Gastrocnemius medialis (tissue), 4 donors: ENCODE data around the gene HBM. TPM values are rescaled to one million over a fixed set of nuclear protein-coding genes. Genes with fewer than 3 reads are reported as not detected.
A peak's percentile ranks its signal among the peaks of the same experiment; 100 is the strongest.

ENCODE experiments used
- ATAC-seq, 2 donors: fragments of 150-250 bp; one replicate each; pipeline ENCODE4 v1.9.1; 2016
- DNase-seq, 2 donors: peaks; one replicate each; pipeline ENCODE4 v3.0.0-alpha.2; 2019
- H3K27ac ChIP-seq, 4 donors: fragments of 200-600 bp; sonication (generic); 1 replicate in 1 of 4; 2 replicates in 3 of 4; pipeline ENCODE4 v1.5.1; 2016 to 2018; ENCODE audit warnings: mild to moderate bottlenecking in 2 of 4, moderate library complexity in 1 of 4
- H3K27me3 ChIP-seq, 3 donors: fragments of 200-600 bp; sonication (generic) in 2 of 3; 1 replicate in 1 of 3; 2 replicates in 2 of 3; pipeline versions ENCODE4 v1.5.1 to v1.6.0; 2016 to 2019; ENCODE audit warnings: mild to moderate bottlenecking in 1 of 3, moderate library complexity in 1 of 3
- H3K36me3 ChIP-seq, 2 donors: fragments of 200-600 bp; sonication (generic) in 1 of 2; one replicate each; pipeline ENCODE4 v1.5.1; 2017 to 2018
- H3K4me1 ChIP-seq, 2 donors: fragments of 200-600 bp; sonication (generic) in 1 of 2; one replicate each; pipeline ENCODE4 v1.5.1; 2016 to 2017; ENCODE audit warnings: mild to moderate bottlenecking in 2 of 2
- H3K4me3 ChIP-seq, 4 donors: fragments of 200-600 bp; sonication (generic) in 3 of 4; 1 replicate in 1 of 4; 2 replicates in 3 of 4; pipeline ENCODE4 v1.5.1; 2016 to 2019; ENCODE audit warnings: mild to moderate bottlenecking in 2 of 4
- H3K9me3 ChIP-seq, 3 donors: fragments of 200-600 bp; sonication (generic) in 2 of 3; 1 replicate in 1 of 3; 2 replicates in 2 of 3; pipeline ENCODE4 v1.5.1; 2016 to 2019
- POLR2A ChIP-seq, 2 donors: fragments of 450-650 bp; IDR thresholded peaks; one replicate each; pipeline ENCODE4 v1.6.1; 2017; ENCODE audit warnings: antibody characterized with exemption in 2 of 2, mild to moderate bottlenecking in 2 of 2, moderate library complexity in 2 of 2
- in situ Hi-C, 4 donors: fragments of 200-750 bp; cut with MboI; loops; one replicate each; pipeline versions ENCODE4 v1.15.0 to v1.8.0; 2017; ENCODE audit warnings: low sequenced_read_pairs in 4 of 4
- intact Hi-C: fragments of 100-400 bp; cut with DNase I; formaldehyde crosslinking; loops from one replicate; pipeline ENCODE4 v1.15.1; 2023; ENCODE audit warnings: low total_unique reads
- total RNA-seq, 4 donors: library from RNA; depleted of rRNA; stranded (reverse); fragments of >200 nt; gene quantifications; one replicate each; pipeline versions ENCODE4 v1.1.0 to v1.2.3, GENCODE V29; 2016
- TF ChIP-seq, protein P1 (sequence below), 5 experiments: fragments of 450-650 bp in 3 of 5; fragments of 200-600 bp in 2 of 5; sonication (generic) in 2 of 5; IDR thresholded peaks in 4 of 5; conservative IDR thresholded peaks in 1 of 5; 1 replicate in 4 of 5; 2 replicates in 1 of 5; pipeline ENCODE4 v1.5.1; 2016 to 2019; ENCODE audit warnings: antibody characterized with exemption in 5 of 5, mild to moderate bottlenecking in 3 of 5, moderate library complexity in 3 of 5

HBM gene
- total RNA-seq, 4 donors from 2014 or later: not detected

- H3K9me3 ChIP-seq: no peaks in the 10 kb centered on the region
- no peak for DNase-seq
- no peaks in the 10 kb centered on the region for H3K36me3 ChIP-seq
- in situ Hi-C loops: no loop called here
- no peak for TF ChIP-seq POLR2A (IDR thresholded peaks at IDR 0.05)
- TF ChIP-seq, protein P1, sequence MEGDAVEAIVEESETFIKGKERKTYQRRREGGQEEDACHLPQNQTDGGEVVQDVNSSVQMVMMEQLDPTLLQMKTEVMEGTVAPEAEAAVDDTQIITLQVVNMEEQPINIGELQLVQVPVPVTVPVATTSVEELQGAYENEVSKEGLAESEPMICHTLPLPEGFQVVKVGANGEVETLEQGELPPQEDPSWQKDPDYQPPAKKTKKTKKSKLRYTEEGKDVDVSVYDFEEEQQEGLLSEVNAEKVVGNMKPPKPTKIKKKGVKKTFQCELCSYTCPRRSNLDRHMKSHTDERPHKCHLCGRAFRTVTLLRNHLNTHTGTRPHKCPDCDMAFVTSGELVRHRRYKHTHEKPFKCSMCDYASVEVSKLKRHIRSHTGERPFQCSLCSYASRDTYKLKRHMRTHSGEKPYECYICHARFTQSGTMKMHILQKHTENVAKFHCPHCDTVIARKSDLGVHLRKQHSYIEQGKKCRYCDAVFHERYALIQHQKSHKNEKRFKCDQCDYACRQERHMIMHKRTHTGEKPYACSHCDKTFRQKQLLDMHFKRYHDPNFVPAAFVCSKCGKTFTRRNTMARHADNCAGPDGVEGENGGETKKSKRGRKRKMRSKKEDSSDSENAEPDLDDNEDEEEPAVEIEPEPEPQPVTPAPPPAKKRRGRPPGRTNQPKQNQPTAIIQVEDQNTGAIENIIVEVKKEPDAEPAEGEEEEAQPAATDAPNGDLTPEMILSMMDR (IDR thresholded peaks at IDR 0.05 in 4 of 5, conservative IDR thresholded peaks at IDR 0.05 in 1 of 5): no peak
- ATAC-seq: no peak
- intact Hi-C loops: no loop called here
- no peak overlapping the region for H3K27ac ChIP-seq
- peaks cover 45 to 52% (median 45%) of the 10 kb centered on the region in 3 donors for H3K27me3 ChIP-seq
- peaks cover 0 to 18% of the 10 kb centered on the region in 2 donors for H3K4me1 ChIP-seq
- H3K4me3 ChIP-seq: peak overlapping the region in 2 of 4 donors; percentile 30 to 40
Observed at GRCh38 chr16:164827-165538, 795 bp upstream of the HBM start.

DNA sequence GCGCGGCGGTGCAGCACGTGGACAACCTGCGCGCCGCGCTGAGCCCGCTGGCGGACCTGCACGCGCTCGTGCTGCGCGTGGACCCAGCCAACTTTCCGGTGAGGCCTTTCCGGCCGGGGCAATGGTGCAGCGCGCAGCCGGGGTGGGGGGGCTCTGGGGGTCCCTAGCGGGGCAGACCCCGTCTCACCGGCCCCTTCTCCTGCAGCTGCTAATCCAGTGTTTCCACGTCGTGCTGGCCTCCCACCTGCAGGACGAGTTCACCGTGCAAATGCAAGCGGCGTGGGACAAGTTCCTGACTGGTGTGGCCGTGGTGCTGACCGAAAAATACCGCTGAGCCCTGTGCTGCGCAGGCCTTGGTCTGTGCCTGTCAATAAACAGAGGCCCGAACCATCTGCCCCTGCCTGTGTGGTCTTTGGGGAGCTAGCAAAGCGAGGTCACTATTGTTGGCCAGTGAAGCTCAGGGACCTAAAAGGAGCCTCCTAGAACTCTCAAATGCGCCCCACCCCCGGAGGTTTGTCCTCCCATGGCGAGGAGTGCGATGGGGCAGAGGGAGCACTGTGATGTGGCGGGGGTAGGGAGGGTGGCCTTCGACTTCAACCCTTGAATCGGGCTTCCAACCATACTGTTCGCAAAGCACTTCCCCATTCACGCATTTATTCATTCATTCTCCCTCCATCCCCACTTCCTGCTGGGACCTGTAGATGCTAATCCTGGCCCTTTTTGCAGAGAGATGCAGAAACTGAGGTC lies 770 bp downstream of the HBM start:
- Histone ChIP-seq H3K4me1 (peaks cover 0 to 18% of the 10 kb centered on the region in 2 donors), H3K27me3 (peaks cover 57 to 67% (median 59%) of the 10 kb centered on the region in 3 donors), H3K27ac (no peak overlapping the region), H3K36me3 (no peaks in the 10 kb centered on the region), H3K9me3 (no peaks in the 10 kb centered on the region), H3K4me3 (peak overlapping the region in 1 of 4 donors; percentile 10)
- in situ Hi-C loops: no loop called here
- intact Hi-C loops: no loop called here
- TF ChIP-seq, protein P1 (IDR thresholded peaks at IDR 0.05 in 4 of 5, conservative IDR thresholded peaks at IDR 0.05 in 1 of 5): no peak
- TF ChIP-seq POLR2A (IDR thresholded peaks at IDR 0.05): no peak
- no peak for DNase-seq
- ATAC-seq: no peak

GRCh38 chr16:167122-167690 lies 1.4 kb downstream of the HBM start:
- intact Hi-C loops: no loop called here
- H3K27ac ChIP-seq: no peak overlapping the region
- peaks cover 0 to 18% of the 10 kb centered on the region in 2 donors for H3K4me1 ChIP-seq
- DNase-seq (no peak), ATAC-seq (no peak)
- H3K27me3 ChIP-seq: peaks cover 61 to 68% (median 63%) of the 10 kb centered on the region in 3 donors
- no peaks in the 10 kb centered on the region for H3K9me3 ChIP-seq
- in situ Hi-C loops: no loop called here
- H3K36me3 ChIP-seq: no peaks in the 10 kb centered on the region
- H3K4me3 ChIP-seq: no peak overlapping the region
- no peak for TF ChIP-seq POLR2A (IDR thresholded peaks at IDR 0.05)
- TF ChIP-seq, protein P1 (IDR thresholded peaks at IDR 0.05 in 4 of 5, conservative IDR thresholded peaks at IDR 0.05 in 1 of 5): no peak

DNA sequence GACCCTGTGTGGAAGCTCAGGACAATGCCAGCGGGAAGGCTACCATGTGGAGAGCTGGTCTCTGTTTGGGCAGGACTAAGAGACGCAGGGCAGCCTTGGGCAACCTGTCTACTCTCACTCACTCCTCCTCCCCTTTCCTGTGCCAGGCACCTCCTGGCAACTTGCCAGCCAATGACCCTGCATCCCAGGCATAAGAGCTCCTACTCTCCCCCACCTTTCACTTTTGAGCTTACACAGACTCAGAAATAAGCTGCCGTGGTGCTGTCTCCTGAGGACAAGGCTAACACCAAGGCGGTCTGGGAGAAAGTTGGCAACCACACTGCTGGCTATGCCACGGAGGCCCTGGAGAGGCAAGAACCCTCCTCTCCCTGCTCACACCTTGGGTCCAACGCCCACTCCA lies 2.6 kb downstream of the HBM start:
- no peak for ATAC-seq
- Histone ChIP-seq H3K9me3 (no peaks in the 10 kb centered on the region), H3K36me3 (no peaks in the 10 kb centered on the region), H3K27ac (no peak overlapping the region), H3K27me3 (peaks cover 63 to 69% (median 64%) of the 10 kb centered on the region in 3 donors), H3K4me3 (no peak overlapping the region), H3K4me1 (peaks cover 0 to 18% of the 10 kb centered on the region in 2 donors)
- in situ Hi-C loops: no loop called here
- TF ChIP-seq POLR2A (IDR thresholded peaks at IDR 0.05): no peak
- TF ChIP-seq, protein P1 (IDR thresholded peaks at IDR 0.05 in 4 of 5, conservative IDR thresholded peaks at IDR 0.05 in 1 of 5): no peak
- DNase-seq: no peak
- intact Hi-C loops: no loop called here
